ENCODE results near the gene ZNF316. TPM values are rescaled to one million over a fixed set of nuclear protein-coding genes. Genes with fewer than 3 reads are reported as not detected.

ZNF316 gene
- total and polyA plus RNA-seq, 10 of the 15 experiments (the other 5 are each of a cell fraction or from before 2014, with no cell fraction given) = 0.03 to 28.9 (median 5.7) TPM

- Histone ChIP-seq H4K20me1 (ENCODE audit: control insufficient read depth, insufficient read depth) (no peaks in the 10 kb centered on the region), H3K36me3 (ENCODE audit: control insufficient read depth in 2 of 2, insufficient read depth in 2 of 2, low read length in 1 of 2) (peaks cover 12 to 44% of the 10 kb centered on the region in 2 experiments), H3K27me3 (replicated peaks in 1 of 2; ENCODE audit: control insufficient read depth in 2 of 2, insufficient read depth in 2 of 2, low read length in 1 of 2) (no peaks in the 10 kb centered on the region), H3K79me2 (ENCODE audit: control insufficient read depth, insufficient read depth, low read length) (no peaks in the 10 kb centered on the region), H3K9ac (ENCODE audit: control insufficient read depth, insufficient read depth, low read length) (no peak overlapping the region), H3K4me1 (ENCODE audit: control insufficient read depth, insufficient read depth, low read length) (no peaks in the 10 kb centered on the region), H3K4me3 (no peak overlapping the region), H2AFZ (ENCODE audit: control insufficient read depth, low read depth, low read length) (no peak overlapping the region), H3K27ac (ENCODE audit: control insufficient read depth, insufficient read depth) (no peak overlapping the region), H3K9me3 (replicated peaks; ENCODE audit: control insufficient read depth, insufficient read depth, low read length) (peaks cover 13% of the 10 kb centered on the region; the same call in 2 of the 3 replicates), H3K4me2 (ENCODE audit: control insufficient read depth, insufficient read depth) (no peak overlapping the region)
- RAD21 ChIA-PET (ENCODE audit: unreplicated experiment) = no interaction called here
- no peak for ATAC-seq
- 86% methylated on average over 5 of the region's 5 CpGs for WGBS (ENCODE audit: insufficient coverage, insufficient replicate concordance, low lambda C conversion rate, missing lambda C conversion rate)
- intact Hi-C loops (cut with micrococcal nuclease; ENCODE audit: unreplicated experiment) = no loop called here
- no TSS peak for BruUV-seq (replicated peaks)
- in situ Hi-C loops (cut with MboI) = no loop called here
- CTCF ChIA-PET = no interaction called here
- POLR2A ChIA-PET = no interaction called here
- no peak for FAIRE-seq
- TF ChIP-seq ASH2L (IDR thresholded peaks at IDR 0.05; ENCODE audit: borderline replicate concordance, low read depth) = no peak
- no peak for TF ChIP-seq YY1 (IDR thresholded peaks at IDR 0.05; ENCODE audit: low read depth, low read length)
- TF ChIP-seq BHLHE40 (IDR thresholded peaks at IDR 0.05; ENCODE audit: borderline replicate concordance in 1 of 2, low read depth in 2 of 2, low read length in 1 of 2) = no peak
- no peak for TF ChIP-seq TCF7 (IDR thresholded peaks at IDR 0.05; ENCODE audit: borderline replicate concordance)
- no peak for TF ChIP-seq FOXM1 (IDR thresholded peaks at IDR 0.05; ENCODE audit: low read depth, low read length)
- no peak for TF ChIP-seq MLLT1 (IDR thresholded peaks at IDR 0.05)
- TF ChIP-seq NBN (IDR thresholded peaks at IDR 0.05) = no peak
- no peak for TF ChIP-seq MXI1 (IDR thresholded peaks at IDR 0.05; ENCODE audit: low read depth, low read length)
- no peak for TF ChIP-seq IRF4 (IDR thresholded peaks at IDR 0.05; ENCODE audit: low read depth, low read length)
- TF ChIP-seq POLR2AphosphoS2 (IDR thresholded peaks at IDR 0.05; ENCODE audit: low read depth, low read length) = no peak
- TF ChIP-seq CBX5 (IDR thresholded peaks at IDR 0.05; ENCODE audit: low read depth) = no peak
- no peak for TF ChIP-seq CHD2 (IDR thresholded peaks at IDR 0.05; ENCODE audit: borderline replicate concordance, low read depth, low read length)
- TF ChIP-seq POLR2A (IDR thresholded peaks at IDR 0.05; ENCODE audit: low read depth, low read length) = no peak; the same call in 1 of the 2 replicates
- no peak for TF ChIP-seq ZNF274 (IDR thresholded peaks at IDR 0.05; ENCODE audit: insufficient read depth, insufficient read length)
- TF ChIP-seq CHD4 (IDR thresholded peaks at IDR 0.05) = no peak
- no peak for TF ChIP-seq E2F4 (IDR thresholded peaks at IDR 0.05; ENCODE audit: low read depth, low read length)
- no peak for TF ChIP-seq NKRF (conservative IDR thresholded peaks at IDR 0.05)
- SMC1A ChIA-PET (ENCODE audit: uncharacterized antibody, unreplicated experiment) = no interaction called here
- DNase-seq (ENCODE audit: low read depth, low spot score) = no peak
These were observed 11.6 kb downstream of the ZNF316 start for GRCh38 chr7:6648815-6649104.
